Mononuclear cell (primary cell): ENCODE measurements around the gene GULP1. TPM values are rescaled to one million over a fixed set of nuclear protein-coding genes. Genes with fewer than 3 reads are reported as not detected.

ENCODE experiments used
- H3K27me3 ChIP-seq: 2 replicates; pipeline ENCODE4 v1.6.0; 2011; ENCODE audit warnings: low read length, control low read depth; ENCODE audit not compliant: insufficient read depth
- H3K4me1 ChIP-seq: 2 replicates; pipeline ENCODE4 v1.5.1; 2011; ENCODE audit warnings: mild to moderate bottlenecking, low read length, control low read depth; ENCODE audit not compliant: insufficient read depth
- H3K4me3 ChIP-seq: 2 replicates; pipeline ENCODE4 v1.5.1; 2011; ENCODE audit warnings: mild to moderate bottlenecking, low read length, moderate library complexity
- H3K9me3 ChIP-seq: 2 replicates; pipeline ENCODE4 v1.5.1; 2011; ENCODE audit warnings: low read depth, mild to moderate bottlenecking, control low read depth, low read length
- total RNA-seq: library from RNA; depleted of rRNA; stranded (reverse); fragments of >200 nt; gene quantifications from one replicate; pipeline ENCODE4 v1.2.3, GENCODE V29; 2012

Gene GULP1
- total RNA-seq, 1 donor = under 0.01 TPM

GRCh38 chr2:188399159-188399558 lies 107.5 kb downstream of the GULP1 start:
- no peaks in the 10 kb centered on the region for H3K9me3 ChIP-seq
- no peaks in the 10 kb centered on the region for H3K4me1 ChIP-seq
- no peak overlapping the region for H3K4me3 ChIP-seq
- no peaks in the 10 kb centered on the region for H3K27me3 ChIP-seq

- Histone ChIP-seq H3K4me3 (no peak overlapping the region), H3K9me3 (peaks cover 21% of the 10 kb centered on the region), H3K27me3 (no peaks in the 10 kb centered on the region), H3K4me1 (no peaks in the 10 kb centered on the region)
Observed at GRCh38 chr2:188403676-188404075, 112.0 kb downstream of the GULP1 start.

GRCh38 chr2:188404341-188405004 lies 112.8 kb downstream of the GULP1 start:
- H3K4me3 ChIP-seq = no peak overlapping the region
- H3K27me3 ChIP-seq = no peaks in the 10 kb centered on the region
- H3K9me3 ChIP-seq = peaks cover 21% of the 10 kb centered on the region
- H3K4me1 ChIP-seq = no peaks in the 10 kb centered on the region

GRCh38 chr2:188406414-188406813 lies 114.7 kb downstream of the GULP1 start:
- H3K27me3 ChIP-seq = no peaks in the 10 kb centered on the region
- H3K4me3 ChIP-seq = no peak overlapping the region

GRCh38 chr2:188410504-188411235 lies 119.0 kb downstream of the GULP1 start:
- Histone ChIP-seq H3K27me3 (no peaks in the 10 kb centered on the region), H3K4me3 (no peak overlapping the region), H3K9me3 (peaks cover 19% of the 10 kb centered on the region), H3K4me1 (no peaks in the 10 kb centered on the region)

More at GRCh38 chr2:188406414-188406813, 114.7 kb downstream of the GULP1 start:
- H3K4me1 ChIP-seq = no peaks in the 10 kb centered on the region
- H3K9me3 ChIP-seq = peaks cover 21% of the 10 kb centered on the region

GRCh38 chr2:188412190-188412589 lies 120.5 kb downstream of the GULP1 start:
- H3K4me1 ChIP-seq = no peaks in the 10 kb centered on the region
- H3K27me3 ChIP-seq = no peaks in the 10 kb centered on the region
- H3K9me3 ChIP-seq = peaks cover 12% of the 10 kb centered on the region
- H3K4me3 ChIP-seq = no peak overlapping the region

DNA sequence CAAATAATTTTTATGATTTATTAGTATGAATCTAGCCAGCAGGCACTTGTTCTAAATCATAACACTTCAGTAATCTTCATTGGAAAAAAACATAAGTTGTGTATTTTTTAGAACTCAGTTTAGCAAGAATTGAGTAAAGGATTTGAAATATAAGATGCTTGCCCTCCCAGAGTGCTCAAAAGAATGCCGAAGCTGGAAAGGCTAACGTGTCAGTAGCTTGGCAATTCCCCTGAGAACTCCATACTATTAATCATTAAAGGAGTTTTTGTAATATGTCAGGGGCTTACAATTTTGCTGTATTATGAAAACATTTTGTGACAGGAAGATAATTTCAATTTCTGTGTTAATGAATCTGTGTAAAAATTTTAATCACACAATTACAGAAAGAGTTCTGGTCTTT lies 122.7 kb downstream of the GULP1 start:
- Histone ChIP-seq H3K4me3 (no peak overlapping the region), H3K27me3 (no peaks in the 10 kb centered on the region), H3K4me1 (no peaks in the 10 kb centered on the region), H3K9me3 (no peaks in the 10 kb centered on the region)

DNA sequence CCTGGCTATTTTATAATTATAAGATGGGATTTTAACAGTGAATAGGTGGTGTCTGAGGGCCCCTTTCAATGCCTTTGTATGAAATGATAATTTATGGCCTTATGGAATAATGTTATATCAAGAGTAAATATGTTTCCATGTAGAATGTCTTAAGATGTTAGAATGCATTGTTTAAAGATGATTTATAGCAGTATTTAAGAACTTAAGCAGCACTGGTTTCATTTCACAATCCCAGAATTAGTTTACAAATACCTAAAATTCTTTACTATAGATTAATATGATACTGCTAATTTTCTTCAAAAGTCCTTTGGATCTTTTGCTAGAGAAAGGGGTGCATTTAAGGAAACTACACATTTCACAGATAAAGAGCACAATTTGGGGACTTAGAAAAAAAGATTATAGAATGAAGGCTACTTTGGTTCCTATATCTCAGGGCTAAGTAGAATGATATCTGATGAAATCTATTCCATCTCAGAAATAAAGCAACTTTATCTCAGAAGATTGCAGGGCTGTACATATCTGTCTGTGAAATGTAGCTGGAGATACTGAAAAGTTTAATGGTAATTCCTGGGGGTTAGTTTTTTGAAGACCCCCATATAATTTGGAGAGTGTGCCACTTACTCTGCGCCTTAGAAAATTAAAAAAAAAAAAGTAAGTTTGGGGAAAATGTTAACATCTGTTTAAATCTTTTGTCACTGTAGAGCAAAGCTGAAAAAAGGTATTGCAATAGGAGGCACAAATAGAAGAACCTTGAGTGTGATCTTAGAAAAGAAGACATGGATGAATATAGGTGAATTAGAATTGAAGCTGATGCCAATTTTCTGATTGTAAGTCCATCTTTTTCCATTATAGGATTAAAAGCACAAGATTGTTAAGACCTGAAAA lies 123.4 kb downstream of the GULP1 start:
- Histone ChIP-seq H3K4me3 (no peak overlapping the region), H3K27me3 (no peaks in the 10 kb centered on the region), H3K9me3 (no peaks in the 10 kb centered on the region), H3K4me1 (no peaks in the 10 kb centered on the region)

DNA sequence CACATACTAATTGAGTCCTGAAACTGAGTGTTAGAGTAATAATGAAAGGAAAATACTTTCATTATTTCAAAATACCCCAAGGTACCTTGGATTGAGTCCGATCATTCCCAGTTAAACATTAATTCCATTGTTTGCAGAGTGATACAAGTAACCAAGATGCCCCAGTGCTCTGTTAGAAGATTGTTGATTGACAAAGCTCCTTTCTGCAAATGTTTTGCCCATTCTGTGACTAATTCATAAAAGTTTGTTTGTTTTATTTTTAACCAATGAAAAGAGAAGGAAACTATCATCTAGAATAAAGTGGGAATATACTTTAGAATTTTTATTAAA lies 124.0 kb downstream of the GULP1 start:
- Histone ChIP-seq H3K9me3 (no peaks in the 10 kb centered on the region), H3K4me3 (no peak overlapping the region), H3K27me3 (no peaks in the 10 kb centered on the region), H3K4me1 (no peaks in the 10 kb centered on the region)

DNA sequence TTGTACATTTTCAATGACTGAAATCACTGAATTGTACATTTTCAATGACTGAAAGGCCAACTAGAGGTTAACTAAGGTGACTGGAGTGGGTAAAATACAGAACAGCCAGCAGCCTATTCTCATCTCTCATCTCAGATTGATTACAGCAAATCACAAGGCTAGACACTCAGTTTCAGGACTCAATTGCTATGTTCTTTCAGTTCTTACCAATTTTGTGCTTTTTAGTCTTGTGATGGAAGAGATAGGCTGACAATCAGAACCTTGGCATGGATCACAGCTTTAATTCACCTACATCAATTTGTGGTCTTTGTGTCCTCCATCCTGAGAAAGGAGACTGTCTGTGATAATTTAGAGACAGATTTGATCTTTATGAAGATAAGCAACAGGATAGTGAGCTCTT lies 124.7 kb downstream of the GULP1 start:
- Histone ChIP-seq H3K9me3 (no peaks in the 10 kb centered on the region), H3K27me3 (no peaks in the 10 kb centered on the region), H3K4me1 (no peaks in the 10 kb centered on the region), H3K4me3 (no peak overlapping the region)

GRCh38 chr2:188422726-188423125 lies 131.1 kb downstream of the GULP1 start:
- Histone ChIP-seq H3K9me3 (no peaks in the 10 kb centered on the region), H3K4me3 (no peak overlapping the region), H3K27me3 (no peaks in the 10 kb centered on the region), H3K4me1 (no peaks in the 10 kb centered on the region)

GRCh38 chr2:188425266-188425665 lies 133.6 kb downstream of the GULP1 start:
- no peaks in the 10 kb centered on the region for H3K9me3 ChIP-seq
- no peaks in the 10 kb centered on the region for H3K27me3 ChIP-seq
- H3K4me3 ChIP-seq = no peak overlapping the region
- no peaks in the 10 kb centered on the region for H3K4me1 ChIP-seq

DNA sequence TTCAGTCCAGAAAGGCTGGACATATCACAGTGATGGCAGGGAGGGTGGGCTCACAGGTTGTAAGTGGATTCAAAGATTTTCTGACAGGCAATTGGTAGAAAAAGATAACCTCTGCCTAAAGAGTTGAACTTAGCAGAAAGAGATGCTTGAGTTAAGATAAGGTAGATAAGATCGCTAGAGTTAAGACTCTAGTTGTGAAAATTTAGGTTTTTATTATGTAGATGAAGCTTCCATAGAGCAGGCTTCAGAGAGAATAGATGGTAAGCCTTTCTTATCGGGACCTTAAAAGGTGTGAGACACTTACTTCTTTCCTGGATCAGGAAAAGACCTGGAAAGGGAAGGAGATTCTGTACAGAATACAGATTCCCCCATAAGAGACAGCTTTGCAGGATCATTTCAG lies 134.4 kb downstream of the GULP1 start:
- no peaks in the 10 kb centered on the region for H3K9me3 ChIP-seq
- H3K4me3 ChIP-seq = no peak overlapping the region
- no peaks in the 10 kb centered on the region for H3K27me3 ChIP-seq
- H3K4me1 ChIP-seq = no peaks in the 10 kb centered on the region

DNA sequence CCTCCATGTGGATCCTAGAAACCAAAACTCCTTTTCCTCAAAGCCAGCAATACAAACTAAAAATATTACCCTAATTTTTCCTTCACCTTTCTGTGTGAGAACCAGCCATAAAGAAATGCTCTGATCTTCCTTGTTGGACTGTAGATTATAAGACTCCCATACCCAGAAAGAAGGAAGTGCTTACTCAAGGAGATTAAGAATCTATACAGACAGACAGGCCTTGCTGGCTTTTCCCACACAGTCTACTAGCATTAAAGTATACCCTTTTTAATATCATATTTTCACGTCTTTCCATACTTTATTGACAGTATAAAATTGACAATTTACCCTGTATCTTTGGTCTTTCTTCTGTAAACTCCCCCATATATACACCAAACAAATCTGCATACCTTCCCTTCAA lies 139.0 kb downstream of the GULP1 start:
- no peaks in the 10 kb centered on the region for H3K4me1 ChIP-seq
- no peaks in the 10 kb centered on the region for H3K9me3 ChIP-seq
- no peak overlapping the region for H3K4me3 ChIP-seq
- no peaks in the 10 kb centered on the region for H3K27me3 ChIP-seq

DNA sequence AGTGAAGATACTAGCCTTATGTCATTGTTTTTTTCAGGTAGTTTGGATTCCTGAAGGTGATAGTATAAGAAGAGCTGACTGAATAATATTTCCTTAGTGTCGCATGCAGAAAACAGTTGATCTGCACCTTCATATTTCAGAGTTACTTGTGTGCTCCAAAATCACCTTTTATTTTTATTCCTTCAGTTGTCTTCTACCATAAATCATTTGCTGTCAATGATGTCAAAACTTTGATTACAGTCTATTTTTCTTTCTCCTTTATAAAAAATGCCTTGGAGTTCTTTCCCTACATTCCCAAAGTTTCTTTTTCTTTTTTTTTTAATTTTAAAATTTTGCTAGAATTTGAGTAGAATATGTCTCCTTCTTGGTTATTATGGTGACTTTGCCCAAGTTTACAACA lies 142.3 kb downstream of the GULP1 start:
- Histone ChIP-seq H3K4me3 (no peak overlapping the region), H3K4me1 (no peaks in the 10 kb centered on the region), H3K9me3 (no peaks in the 10 kb centered on the region), H3K27me3 (no peaks in the 10 kb centered on the region)
